GM12875 (cell line): ENCODE data around the gene UFD1.

ENCODE experiments used
- H3K4me3 ChIP-seq: one replicate; pipeline ENCODE4 v1.5.1; 2011; ENCODE audit warnings: low read depth, low read length, control low read depth
- TF ChIP-seq, protein P1 (sequence below): IDR thresholded peaks from 2 replicates; pipeline ENCODE4 v1.5.1; 2011; ENCODE audit warnings: low read depth, mild to moderate bottlenecking, control low read depth, inconsistent platforms, low read length, moderate library complexity, borderline replicate concordance; ENCODE audit not compliant: insufficient read depth

Gene UFD1, protein sequence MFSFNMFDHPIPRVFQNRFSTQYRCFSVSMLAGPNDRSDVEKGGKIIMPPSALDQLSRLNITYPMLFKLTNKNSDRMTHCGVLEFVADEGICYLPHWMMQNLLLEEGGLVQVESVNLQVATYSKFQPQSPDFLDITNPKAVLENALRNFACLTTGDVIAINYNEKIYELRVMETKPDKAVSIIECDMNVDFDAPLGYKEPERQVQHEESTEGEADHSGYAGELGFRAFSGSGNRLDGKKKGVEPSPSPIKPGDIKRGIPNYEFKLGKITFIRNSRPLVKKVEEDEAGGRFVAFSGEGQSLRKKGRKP

DNA sequence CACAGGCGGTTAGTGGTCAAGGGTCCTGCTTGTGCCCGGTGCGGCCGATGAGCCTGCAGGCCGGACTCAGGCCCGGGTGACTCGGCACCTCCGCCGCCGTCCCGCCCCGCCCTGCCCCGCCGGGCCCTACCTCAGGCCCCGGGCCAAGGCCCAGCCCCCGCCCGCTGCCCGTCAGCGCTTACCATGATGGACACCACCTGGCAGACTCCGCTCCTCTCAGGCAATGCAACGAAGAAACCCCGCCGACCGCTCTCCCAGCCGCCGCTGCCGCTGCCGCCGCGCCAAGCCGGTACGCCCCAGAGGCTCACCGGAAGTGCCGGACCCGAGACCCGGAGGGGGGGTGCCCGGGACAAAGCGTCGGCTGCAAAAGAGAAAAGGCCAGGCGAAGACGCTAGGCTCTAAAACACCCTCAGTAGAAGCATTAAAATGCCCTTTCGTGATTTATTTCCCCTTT lies at the start of gene UFD1:
TSS of gene UFD1 (minus strand) at position 293 of the 454 bp plus-strand sequence. CDS start at position 185, 108 bp downstream.
- TF ChIP-seq, protein P1, sequence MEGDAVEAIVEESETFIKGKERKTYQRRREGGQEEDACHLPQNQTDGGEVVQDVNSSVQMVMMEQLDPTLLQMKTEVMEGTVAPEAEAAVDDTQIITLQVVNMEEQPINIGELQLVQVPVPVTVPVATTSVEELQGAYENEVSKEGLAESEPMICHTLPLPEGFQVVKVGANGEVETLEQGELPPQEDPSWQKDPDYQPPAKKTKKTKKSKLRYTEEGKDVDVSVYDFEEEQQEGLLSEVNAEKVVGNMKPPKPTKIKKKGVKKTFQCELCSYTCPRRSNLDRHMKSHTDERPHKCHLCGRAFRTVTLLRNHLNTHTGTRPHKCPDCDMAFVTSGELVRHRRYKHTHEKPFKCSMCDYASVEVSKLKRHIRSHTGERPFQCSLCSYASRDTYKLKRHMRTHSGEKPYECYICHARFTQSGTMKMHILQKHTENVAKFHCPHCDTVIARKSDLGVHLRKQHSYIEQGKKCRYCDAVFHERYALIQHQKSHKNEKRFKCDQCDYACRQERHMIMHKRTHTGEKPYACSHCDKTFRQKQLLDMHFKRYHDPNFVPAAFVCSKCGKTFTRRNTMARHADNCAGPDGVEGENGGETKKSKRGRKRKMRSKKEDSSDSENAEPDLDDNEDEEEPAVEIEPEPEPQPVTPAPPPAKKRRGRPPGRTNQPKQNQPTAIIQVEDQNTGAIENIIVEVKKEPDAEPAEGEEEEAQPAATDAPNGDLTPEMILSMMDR, result no peak

DNA sequence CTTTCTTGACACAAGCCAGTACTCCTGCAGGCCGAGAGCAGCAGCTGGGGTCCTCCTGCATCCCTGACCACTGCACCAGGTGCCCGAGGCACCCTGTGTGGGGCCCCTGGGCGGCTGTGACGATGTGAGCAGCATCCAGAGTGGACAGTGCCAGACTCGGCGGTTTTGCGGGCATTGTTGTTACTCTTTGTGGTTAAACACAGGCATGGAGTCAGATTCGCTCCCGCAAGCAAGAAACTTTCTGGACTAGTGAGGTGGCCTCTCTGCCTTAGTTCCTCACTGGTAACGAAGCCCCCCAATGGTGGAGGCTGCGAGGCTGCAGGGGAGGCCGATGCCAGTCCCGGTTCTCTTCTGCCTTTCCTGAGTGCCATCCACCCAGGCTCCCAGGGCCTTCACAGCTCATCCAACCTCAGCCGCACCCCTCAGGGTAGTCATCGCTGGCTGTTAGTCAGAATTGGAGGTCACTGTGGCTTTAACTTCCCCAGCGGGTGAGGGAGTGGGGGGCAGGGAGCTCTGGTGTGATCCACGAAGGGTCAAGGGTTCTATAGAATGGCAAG lies 48.9 kb upstream of the UFD1 start:
- no peak overlapping the region for H3K4me3 ChIP-seq
- TF ChIP-seq, protein P1, result no peak

More for the DNA sequence above, at the start of gene UFD1:
- H3K4me3 ChIP-seq, result peak within 1 kb of the TSS; percentile 88

DNA sequence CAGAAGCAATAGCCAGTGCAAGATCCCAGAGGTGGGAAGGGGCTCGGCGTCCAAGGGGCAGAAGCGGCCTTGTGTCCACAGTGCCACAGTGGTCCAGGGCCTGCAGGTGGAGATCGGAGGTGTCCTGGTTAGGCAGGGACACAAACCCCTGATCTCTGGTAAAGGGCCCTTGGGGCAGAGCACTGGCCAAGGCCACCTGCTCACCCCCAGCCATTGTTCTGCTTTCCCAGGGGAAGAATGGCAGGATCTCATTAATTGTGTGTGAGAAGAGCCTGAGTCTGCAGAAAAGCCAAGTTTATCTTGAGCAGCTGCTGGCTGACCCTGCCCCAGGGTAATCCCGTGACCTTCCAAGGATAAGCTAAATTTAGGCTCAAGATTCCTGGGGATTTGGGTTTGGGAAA lies 48.3 kb upstream of the UFD1 start:
- TF ChIP-seq, protein P1, result no peak
- no peak overlapping the region for H3K4me3 ChIP-seq

DNA sequence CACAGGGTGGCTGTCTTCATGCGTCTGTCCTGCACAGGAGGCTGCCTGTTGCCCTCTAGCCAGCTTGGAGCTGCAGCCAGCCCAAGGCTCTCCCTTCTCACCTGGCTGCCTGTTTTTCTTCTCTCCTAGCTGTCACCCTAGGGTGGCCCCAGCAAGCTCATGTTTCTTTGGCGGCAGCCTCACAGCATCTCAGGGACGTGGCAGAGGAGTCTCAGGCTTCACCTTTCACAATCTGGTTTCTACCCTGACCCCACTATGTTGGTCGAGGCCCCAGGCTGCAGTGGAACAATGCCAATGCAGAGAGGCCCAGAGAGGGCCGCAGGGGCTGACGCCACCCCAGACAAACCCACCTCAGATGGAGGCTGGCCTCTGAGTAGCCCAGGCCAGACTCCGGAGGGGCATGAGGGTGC lies 47.7 kb upstream of the UFD1 start:
- no peak overlapping the region for H3K4me3 ChIP-seq
- TF ChIP-seq, protein P1, result no peak

DNA sequence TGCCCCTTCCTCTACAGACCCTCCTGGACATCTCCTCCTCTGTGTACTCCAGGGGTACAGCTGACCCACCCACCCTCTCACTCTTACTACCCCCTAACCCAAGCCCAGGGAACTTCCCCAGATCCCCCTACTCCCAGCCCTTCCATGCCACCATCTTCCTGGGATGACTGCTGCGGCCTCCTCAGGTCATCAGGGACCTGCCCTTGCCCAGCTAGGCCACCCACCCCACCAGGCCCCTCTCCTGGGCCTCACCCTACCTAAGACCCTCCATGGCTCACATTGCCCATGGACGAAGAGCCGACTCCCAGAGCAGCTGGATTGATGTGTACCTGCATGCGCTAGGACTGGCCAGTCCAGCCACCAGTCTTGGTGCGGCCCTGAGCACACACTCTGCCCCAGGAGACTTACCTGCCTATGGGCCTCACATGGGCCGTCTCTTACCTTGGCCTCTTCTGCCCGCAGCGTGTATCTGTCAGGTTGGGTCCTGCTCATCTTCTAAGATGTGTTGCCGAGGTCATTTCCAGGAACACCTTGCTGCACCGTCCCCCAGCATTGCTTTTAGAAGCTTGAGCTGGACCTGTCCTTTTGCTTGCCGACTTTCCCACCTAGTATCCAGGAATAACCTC lies 47.2 kb upstream of the UFD1 start:
- H3K4me3 ChIP-seq, result no peak overlapping the region

DNA sequence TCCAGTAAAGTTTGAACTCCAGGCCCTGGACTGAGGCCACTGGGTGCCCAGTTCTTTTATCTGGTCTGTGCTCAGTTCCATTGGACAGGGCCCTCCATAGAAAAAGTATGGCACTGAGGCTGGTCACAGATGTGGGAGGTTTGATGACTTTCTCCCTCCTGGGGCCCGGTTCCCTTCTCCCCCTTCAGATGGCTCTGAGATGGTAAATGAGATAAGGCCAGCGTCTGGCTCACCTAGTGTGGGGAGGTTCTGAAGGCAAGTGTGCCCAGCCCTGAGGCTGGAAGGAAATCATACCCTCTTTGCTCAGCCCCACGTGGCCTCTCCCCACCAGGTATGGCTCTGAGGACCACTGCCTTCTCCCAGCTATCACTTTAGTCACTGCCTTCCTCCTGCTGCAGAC lies 46.7 kb upstream of the UFD1 start:
- TF ChIP-seq, protein P1, result no peak
- H3K4me3 ChIP-seq, result no peak overlapping the region

More for the DNA sequence above, 47.2 kb upstream of the UFD1 start:
- TF ChIP-seq, protein P1, result no peak
